Measurements from ENCODE around the gene FMC1. TPM values are rescaled to one million over a fixed set of nuclear protein-coding genes. Genes with fewer than 3 reads are reported as not detected.

Gene FMC1
- total RNA-seq, 2 experiments from 2014 or later, result 7.5 to 8.0 TPM

Other genes starting within 250 kb of the FMC1 start
- gene ZC3HAV1, start 231.6 kb upstream of the FMC1 start, total RNA-seq, result 100 to 1,000 TPM; 136 TPM
- 10 to 100 TPM; 15.4 to 19.4 TPM for gene UBN2, start 110.1 kb upstream of the FMC1 start, total RNA-seq
- 100 to 1,000 TPM; 138 TPM for gene LUC7L2, start 18.6 kb downstream of the FMC1 start, total RNA-seq
- gene KLRG2, start 142.3 kb downstream of the FMC1 start, total RNA-seq, result not detected
- gene CLEC2L, start 182.3 kb downstream of the FMC1 start, total RNA-seq, result not detected

All from activated naive CD8-positive, alpha-beta T cell treated with anti-CD3 and anti-CD28 coated beads, Interleukin-2, amount 10 ng/mL, durations not matched to agents 7 days and 5 days (primary cell).